ENCODE measurements around the gene COL18A1. TPM values are rescaled to one million over a fixed set of nuclear protein-coding genes. Genes with fewer than 3 reads are reported as not detected.

COL18A1 gene
- total and polyA plus RNA-seq, 4 donors = 44.9 to 308 (median 232) TPM

DNA sequence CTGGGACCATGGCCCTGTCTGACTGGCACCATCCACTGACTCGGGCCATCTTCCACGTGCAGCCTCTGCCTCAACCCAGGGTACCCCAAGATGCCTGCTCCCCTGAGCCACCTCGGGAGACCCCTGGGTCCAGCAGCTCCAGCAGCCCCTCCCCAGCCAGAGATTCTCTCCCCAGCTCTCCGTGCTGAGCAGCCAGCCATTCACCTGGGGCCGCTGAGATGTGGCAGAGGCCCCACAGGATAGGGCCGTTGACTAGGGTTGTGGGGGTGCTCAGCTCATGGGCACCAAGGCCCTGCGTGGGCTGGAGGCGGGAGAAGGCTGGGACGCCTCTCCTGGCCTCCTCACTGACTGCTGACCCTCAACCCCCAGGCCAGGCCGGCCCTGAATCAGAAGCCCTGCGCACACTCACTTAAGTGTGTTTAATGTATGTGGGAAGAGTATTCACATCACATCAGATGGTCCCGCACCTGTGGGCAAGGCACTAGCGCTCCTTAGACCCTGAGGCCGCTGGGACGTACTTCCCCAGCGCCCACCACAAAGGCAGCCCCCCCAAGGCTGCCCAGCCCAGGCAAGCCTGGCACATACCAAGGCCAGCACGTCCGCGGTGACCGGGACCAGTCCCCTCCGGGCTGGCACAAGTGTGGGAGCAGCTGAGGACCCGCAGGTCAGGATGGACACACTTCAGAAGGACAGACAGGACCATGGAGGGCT is 109.5 kb downstream of the COL18A1 start:
- DNase-seq (ENCODE audit: low spot score) = no peak
- H3K27ac ChIP-seq (ENCODE audit: low read depth in 1 of 2, low read length in 2 of 2) = no peak overlapping the region

DNA sequence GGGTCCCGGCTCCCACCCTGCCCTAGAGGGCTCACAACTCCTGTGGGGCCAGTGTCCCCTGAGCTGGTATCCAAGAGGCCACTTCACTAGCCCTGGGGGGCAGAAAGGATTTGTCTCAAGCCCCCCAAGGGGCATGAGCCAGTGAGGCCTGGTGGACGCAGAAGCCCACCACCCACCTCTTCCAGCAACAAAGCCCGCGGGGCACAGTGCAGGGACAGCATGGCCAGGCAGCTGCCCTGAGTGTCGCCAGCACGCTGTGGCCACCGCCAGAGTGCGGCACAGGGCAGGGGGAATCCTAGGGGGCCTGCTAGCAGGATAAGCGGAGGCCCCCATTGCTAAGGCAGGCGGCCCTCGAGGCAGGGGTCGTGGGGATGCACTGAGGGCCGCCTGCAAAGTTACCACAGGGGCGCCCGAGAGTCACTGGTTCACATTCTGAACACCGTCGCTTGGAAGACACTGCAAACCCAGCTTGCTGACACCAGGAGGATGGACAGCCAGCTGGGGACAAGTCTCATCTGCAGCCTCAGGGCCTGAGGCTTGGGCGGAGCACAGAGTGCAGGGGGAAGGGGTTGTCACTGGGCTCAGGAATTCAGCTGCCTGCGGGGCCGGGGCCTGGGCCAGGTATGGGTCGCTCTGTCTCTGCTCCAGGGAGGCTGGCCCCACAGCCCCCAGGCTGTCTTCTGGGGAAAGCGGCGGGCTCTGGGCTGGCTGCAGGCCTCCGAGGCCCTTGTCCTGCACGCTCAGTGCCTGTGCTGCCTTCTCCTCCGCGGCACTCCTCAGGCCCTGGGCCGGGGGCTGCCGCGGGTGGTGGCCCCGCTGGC is 110.5 kb downstream of the COL18A1 start:
- Histone ChIP-seq H3K4me1 (ENCODE audit: control insufficient read depth in 4 of 4, insufficient read depth in 4 of 4, low read length in 3 of 4) (peaks cover 0 to 12% (median 5%) of the 10 kb centered on the region in 4 donors), H3K36me3 (ENCODE audit: control insufficient read depth in 4 of 4, insufficient read depth in 3 of 4, low read depth in 1 of 4, low read length in 3 of 4) (peaks cover 0 to 13% (median 6%) of the 10 kb centered on the region in 4 donors), H3K27ac (ENCODE audit: low read depth in 1 of 2, low read length in 2 of 2) (no peak overlapping the region), H3K9me3 (ENCODE audit: control insufficient read depth in 4 of 4, low read length in 3 of 4) (peaks cover 0 to 1% (median 0%) of the 10 kb centered on the region in 4 donors), H3K9ac (ENCODE audit: low read depth in 1 of 2, low read length in 2 of 2) (no peak overlapping the region), H3K4me3 (ENCODE audit: low read depth in 1 of 3, low read length in 3 of 3) (no peak overlapping the region), H3K27me3 (ENCODE audit: control insufficient read depth in 4 of 4, insufficient read depth in 4 of 4, low read length in 3 of 4) (no peaks in the 10 kb centered on the region)
- TF ChIP-seq, protein P1, sequence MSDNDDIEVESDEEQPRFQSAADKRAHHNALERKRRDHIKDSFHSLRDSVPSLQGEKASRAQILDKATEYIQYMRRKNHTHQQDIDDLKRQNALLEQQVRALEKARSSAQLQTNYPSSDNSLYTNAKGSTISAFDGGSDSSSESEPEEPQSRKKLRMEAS (IDR thresholded peaks at IDR 0.05) = no peak
- TF ChIP-seq FOXA1 (IDR thresholded peaks at IDR 0.05) (no peak), NR2F2 (IDR thresholded peaks at IDR 0.05) (no peak), EGR1 (IDR thresholded peaks at IDR 0.05; ENCODE audit: low read depth in 2 of 2) (no peak), GABPA (IDR thresholded peaks at IDR 0.05 in 1 of 2, conservative IDR thresholded peaks at IDR 0.05 in 1 of 2) (no peak), FOXA2 (IDR thresholded peaks at IDR 0.05) (no peak), RAD21 (IDR thresholded peaks at IDR 0.05) (no peak)
- TF ChIP-seq, protein P2, sequence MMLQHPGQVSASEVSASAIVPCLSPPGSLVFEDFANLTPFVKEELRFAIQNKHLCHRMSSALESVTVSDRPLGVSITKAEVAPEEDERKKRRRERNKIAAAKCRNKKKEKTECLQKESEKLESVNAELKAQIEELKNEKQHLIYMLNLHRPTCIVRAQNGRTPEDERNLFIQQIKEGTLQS (IDR thresholded peaks at IDR 0.05) = no peak
- TF ChIP-seq, protein P3, sequence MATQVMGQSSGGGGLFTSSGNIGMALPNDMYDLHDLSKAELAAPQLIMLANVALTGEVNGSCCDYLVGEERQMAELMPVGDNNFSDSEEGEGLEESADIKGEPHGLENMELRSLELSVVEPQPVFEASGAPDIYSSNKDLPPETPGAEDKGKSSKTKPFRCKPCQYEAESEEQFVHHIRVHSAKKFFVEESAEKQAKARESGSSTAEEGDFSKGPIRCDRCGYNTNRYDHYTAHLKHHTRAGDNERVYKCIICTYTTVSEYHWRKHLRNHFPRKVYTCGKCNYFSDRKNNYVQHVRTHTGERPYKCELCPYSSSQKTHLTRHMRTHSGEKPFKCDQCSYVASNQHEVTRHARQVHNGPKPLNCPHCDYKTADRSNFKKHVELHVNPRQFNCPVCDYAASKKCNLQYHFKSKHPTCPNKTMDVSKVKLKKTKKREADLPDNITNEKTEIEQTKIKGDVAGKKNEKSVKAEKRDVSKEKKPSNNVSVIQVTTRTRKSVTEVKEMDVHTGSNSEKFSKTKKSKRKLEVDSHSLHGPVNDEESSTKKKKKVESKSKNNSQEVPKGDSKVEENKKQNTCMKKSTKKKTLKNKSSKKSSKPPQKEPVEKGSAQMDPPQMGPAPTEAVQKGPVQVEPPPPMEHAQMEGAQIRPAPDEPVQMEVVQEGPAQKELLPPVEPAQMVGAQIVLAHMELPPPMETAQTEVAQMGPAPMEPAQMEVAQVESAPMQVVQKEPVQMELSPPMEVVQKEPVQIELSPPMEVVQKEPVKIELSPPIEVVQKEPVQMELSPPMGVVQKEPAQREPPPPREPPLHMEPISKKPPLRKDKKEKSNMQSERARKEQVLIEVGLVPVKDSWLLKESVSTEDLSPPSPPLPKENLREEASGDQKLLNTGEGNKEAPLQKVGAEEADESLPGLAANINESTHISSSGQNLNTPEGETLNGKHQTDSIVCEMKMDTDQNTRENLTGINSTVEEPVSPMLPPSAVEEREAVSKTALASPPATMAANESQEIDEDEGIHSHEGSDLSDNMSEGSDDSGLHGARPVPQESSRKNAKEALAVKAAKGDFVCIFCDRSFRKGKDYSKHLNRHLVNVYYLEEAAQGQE (IDR thresholded peaks at IDR 0.05) = no peak
- TF ChIP-seq, protein P4, sequence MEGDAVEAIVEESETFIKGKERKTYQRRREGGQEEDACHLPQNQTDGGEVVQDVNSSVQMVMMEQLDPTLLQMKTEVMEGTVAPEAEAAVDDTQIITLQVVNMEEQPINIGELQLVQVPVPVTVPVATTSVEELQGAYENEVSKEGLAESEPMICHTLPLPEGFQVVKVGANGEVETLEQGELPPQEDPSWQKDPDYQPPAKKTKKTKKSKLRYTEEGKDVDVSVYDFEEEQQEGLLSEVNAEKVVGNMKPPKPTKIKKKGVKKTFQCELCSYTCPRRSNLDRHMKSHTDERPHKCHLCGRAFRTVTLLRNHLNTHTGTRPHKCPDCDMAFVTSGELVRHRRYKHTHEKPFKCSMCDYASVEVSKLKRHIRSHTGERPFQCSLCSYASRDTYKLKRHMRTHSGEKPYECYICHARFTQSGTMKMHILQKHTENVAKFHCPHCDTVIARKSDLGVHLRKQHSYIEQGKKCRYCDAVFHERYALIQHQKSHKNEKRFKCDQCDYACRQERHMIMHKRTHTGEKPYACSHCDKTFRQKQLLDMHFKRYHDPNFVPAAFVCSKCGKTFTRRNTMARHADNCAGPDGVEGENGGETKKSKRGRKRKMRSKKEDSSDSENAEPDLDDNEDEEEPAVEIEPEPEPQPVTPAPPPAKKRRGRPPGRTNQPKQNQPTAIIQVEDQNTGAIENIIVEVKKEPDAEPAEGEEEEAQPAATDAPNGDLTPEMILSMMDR (IDR thresholded peaks at IDR 0.05; ENCODE audit: low read depth, low read length, missing input control) = no peak
- TF ChIP-seq, protein P5, sequence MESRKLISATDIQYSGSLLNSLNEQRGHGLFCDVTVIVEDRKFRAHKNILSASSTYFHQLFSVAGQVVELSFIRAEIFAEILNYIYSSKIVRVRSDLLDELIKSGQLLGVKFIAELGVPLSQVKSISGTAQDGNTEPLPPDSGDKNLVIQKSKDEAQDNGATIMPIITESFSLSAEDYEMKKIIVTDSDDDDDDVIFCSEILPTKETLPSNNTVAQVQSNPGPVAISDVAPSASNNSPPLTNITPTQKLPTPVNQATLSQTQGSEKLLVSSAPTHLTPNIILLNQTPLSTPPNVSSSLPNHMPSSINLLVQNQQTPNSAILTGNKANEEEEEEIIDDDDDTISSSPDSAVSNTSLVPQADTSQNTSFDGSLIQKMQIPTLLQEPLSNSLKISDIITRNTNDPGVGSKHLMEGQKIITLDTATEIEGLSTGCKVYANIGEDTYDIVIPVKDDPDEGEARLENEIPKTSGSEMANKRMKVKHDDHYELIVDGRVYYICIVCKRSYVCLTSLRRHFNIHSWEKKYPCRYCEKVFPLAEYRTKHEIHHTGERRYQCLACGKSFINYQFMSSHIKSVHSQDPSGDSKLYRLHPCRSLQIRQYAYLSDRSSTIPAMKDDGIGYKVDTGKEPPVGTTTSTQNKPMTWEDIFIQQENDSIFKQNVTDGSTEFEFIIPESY (IDR thresholded peaks at IDR 0.05) = no peak
- WGBS = 96% methylated on average over 31 of the region's 31 CpGs
- DNase-seq (ENCODE audit: low spot score) = no peak

More for the DNA sequence above, 109.5 kb downstream of the COL18A1 start:
- H3K9ac ChIP-seq (ENCODE audit: low read depth in 1 of 2, low read length in 2 of 2) = no peak overlapping the region
- H3K27me3 ChIP-seq (ENCODE audit: control insufficient read depth in 4 of 4, insufficient read depth in 4 of 4, low read length in 3 of 4) = no peaks in the 10 kb centered on the region
- no peak overlapping the region for H3K4me3 ChIP-seq (ENCODE audit: low read depth in 1 of 3, low read length in 3 of 3)
- no peaks in the 10 kb centered on the region for H3K9me3 ChIP-seq (ENCODE audit: control insufficient read depth in 4 of 4, low read length in 3 of 4)
- peaks cover 0 to 12% (median 5%) of the 10 kb centered on the region in 4 donors for H3K4me1 ChIP-seq (ENCODE audit: control insufficient read depth in 4 of 4, insufficient read depth in 4 of 4, low read length in 3 of 4)
- WGBS = 88% methylated on average over 22 of the region's 22 CpGs
- H3K36me3 ChIP-seq (ENCODE audit: control insufficient read depth in 4 of 4, insufficient read depth in 3 of 4, low read depth in 1 of 4, low read length in 3 of 4) = peaks cover 0 to 13% (median 9%) of the 10 kb centered on the region in 4 donors
- TF ChIP-seq, protein P2 (IDR thresholded peaks at IDR 0.05) = no peak

Data from liver (tissue), 9 donors.